IgD-negative memory B cell (primary cell): Measurements from ENCODE around the gene HCN2. TPM values are rescaled to one million over a fixed set of nuclear protein-coding genes. Genes with fewer than 3 reads are reported as not detected.
"Not testable (repeated sequence)": the region's sequence is repeated elsewhere in the genome, so short reads cannot be mapped to it uniquely, and the experiment has no call there.

ENCODE experiments used
- H3K27ac Mint-ChIP-seq, 3 donors: one replicate each; pipeline ENCODE4 v1.8.0; 2020 to 2022; ENCODE audit warnings: mild to moderate bottlenecking in 3 of 3, mixed read lengths in 3 of 3, moderate library complexity in 1 of 3
- H3K27me3 Mint-ChIP-seq: one replicate; pipeline ENCODE4 v1.8.0; 2021; ENCODE audit warnings: mixed read lengths
- H3K36me3 Mint-ChIP-seq: one replicate; pipeline ENCODE4 v1.8.0; 2020; ENCODE audit warnings: mild to moderate bottlenecking, mixed read lengths
- H3K4me1 Mint-ChIP-seq, 3 donors: one replicate each; pipeline ENCODE4 v1.8.0; 2020 to 2022; ENCODE audit warnings: mixed read lengths in 3 of 3, mild to moderate bottlenecking in 1 of 3
- H3K4me3 Mint-ChIP-seq, 4 donors: one replicate each; pipeline ENCODE4 v1.8.0; 2020 to 2022; ENCODE audit warnings: mild to moderate bottlenecking in 4 of 4, mixed read lengths in 4 of 4, moderate library complexity in 3 of 4
- H3K9me3 Mint-ChIP-seq, 3 donors: one replicate each; pipeline ENCODE4 v1.8.0; 2020 to 2021; ENCODE audit warnings: mixed read lengths in 3 of 3, mild to moderate bottlenecking in 1 of 3
- polyA plus RNA-seq: library from polyadenylated mRNA; unstranded; fragments of 300-500 nt; fragmentation: Illumina TruSeq; gene quantifications from one replicate; pipeline ENCODE4 v1.2.3, GENCODE V29; 2021

The HCN2 gene
- polyA plus RNA-seq, 1 donor from 2014 or later, result not detected

DNA sequence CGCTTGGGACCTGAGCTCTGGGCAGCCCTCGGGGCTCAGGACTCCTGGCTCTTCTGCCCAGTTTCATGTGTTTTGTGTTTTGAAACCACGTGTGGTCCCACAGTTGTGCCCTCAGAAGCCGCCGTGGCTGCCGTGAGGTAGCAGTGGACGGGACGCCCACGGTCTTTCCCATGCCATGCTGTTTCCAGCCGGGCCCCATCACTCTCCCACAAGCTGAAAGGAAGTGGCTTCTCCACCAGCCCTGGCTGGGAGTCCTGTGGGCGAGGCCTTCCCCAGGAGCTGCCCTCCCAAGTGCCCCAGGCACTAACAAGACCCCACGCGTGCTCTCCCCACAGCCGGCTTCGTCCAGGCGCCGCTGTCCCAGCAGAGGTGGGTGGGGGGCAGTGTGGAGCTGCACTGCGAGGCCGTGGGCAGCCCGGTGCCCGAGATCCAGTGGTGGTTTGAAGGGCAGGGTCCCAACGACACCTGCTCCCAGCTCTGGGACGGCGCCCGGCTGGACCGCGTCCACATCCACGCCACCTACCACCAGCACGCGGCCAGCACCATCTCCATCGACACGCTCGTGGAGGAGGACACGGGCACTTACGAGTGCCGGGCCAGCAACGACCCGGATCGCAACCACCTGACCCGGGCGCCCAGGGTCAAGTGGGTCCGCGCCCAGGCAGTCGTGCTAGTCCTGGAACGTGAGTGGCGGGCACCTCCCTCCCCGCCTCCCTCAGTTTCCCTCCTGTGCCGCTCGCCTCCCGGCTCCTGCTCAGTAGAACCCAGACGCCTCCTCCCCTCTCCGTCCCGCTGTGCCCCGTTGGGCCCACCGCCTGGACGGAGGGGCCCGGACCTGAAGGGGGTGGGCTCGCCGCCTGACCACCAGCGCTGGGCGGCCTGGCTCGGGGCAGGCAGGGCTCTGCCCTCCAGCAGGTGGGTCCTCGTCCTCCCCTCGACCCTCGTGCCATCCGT is 12.0 kb upstream of the HCN2 start:
- H3K36me3 Mint-ChIP-seq, result peaks cover 1% of the 10 kb centered on the region
- no peaks in the 10 kb centered on the region for H3K9me3 Mint-ChIP-seq
- H3K4me3 Mint-ChIP-seq, result no peak overlapping the region
- peaks cover 1% of the 10 kb centered on the region for H3K27me3 Mint-ChIP-seq
- H3K27ac Mint-ChIP-seq, result no peak overlapping the region
- peaks cover 11 to 12% (median 12%) of the 10 kb centered on the region in 3 donors for H3K4me1 Mint-ChIP-seq

DNA sequence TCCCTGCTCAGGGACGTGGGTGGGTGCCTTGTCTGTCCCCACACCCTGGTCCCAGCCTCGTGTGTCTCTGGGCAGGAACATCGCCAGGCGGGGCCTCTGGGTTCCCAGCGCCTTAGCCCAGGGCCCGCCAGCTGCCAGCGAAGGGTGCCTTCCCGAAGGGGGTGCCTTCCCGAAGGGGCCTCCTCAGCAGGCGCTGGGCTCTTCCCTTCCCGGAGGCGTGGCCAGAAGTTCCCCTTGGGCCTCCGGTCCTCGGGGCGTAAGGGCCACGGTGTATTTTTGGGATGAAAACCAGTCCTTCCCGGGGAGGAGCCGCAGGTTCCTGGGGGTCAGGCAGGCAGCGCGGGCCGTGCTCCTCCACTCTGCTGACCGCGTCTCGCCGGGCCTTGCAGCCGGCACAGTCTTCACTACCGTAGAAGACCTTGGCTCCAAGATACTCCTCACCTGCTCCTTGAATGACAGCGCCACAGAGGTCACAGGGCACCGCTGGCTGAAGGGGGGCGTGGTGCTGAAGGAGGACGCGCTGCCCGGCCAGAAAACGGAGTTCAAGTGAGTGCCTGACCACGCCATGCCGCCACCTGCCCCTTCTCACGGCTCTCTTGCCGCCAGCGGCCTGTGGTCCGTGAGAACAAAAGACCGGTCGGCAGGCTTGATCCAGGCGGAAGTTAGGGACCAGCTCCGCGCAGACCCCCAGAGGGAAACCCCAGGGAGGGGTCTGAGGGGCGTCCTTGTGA is 10.4 kb upstream of the HCN2 start:
- Mint-ChIP-seq H3K9me3 (no peaks in the 10 kb centered on the region), H3K4me1 (peaks cover 7 to 9% (median 8%) of the 10 kb centered on the region in 3 donors), H3K36me3 (peaks cover 6% of the 10 kb centered on the region), H3K27ac (no peak overlapping the region), H3K27me3 (peaks cover 1% of the 10 kb centered on the region), H3K4me3 (no peak overlapping the region)

- Mint-ChIP-seq H3K4me3 (no peak overlapping the region), H3K27me3 (peaks cover 1% of the 10 kb centered on the region), H3K9me3 (no peaks in the 10 kb centered on the region), H3K36me3 (peaks cover 6% of the 10 kb centered on the region), H3K27ac (no peak overlapping the region), H3K4me1 (peaks cover 4 to 6% (median 5%) of the 10 kb centered on the region in 3 donors)
These were observed 9.9 kb upstream of the HCN2 start for GRCh38 chr19:579842-580155.

GRCh38 chr19:580274-580835 is 9.3 kb upstream of the HCN2 start:
- Mint-ChIP-seq H3K4me3 (no peak overlapping the region), H3K4me1 (peaks cover 0 to 2% (median 1%) of the 10 kb centered on the region in 3 donors), H3K36me3 (peaks cover 6% of the 10 kb centered on the region), H3K27ac (no peak overlapping the region), H3K9me3 (no peaks in the 10 kb centered on the region), H3K27me3 (peaks cover 1% of the 10 kb centered on the region)

DNA sequence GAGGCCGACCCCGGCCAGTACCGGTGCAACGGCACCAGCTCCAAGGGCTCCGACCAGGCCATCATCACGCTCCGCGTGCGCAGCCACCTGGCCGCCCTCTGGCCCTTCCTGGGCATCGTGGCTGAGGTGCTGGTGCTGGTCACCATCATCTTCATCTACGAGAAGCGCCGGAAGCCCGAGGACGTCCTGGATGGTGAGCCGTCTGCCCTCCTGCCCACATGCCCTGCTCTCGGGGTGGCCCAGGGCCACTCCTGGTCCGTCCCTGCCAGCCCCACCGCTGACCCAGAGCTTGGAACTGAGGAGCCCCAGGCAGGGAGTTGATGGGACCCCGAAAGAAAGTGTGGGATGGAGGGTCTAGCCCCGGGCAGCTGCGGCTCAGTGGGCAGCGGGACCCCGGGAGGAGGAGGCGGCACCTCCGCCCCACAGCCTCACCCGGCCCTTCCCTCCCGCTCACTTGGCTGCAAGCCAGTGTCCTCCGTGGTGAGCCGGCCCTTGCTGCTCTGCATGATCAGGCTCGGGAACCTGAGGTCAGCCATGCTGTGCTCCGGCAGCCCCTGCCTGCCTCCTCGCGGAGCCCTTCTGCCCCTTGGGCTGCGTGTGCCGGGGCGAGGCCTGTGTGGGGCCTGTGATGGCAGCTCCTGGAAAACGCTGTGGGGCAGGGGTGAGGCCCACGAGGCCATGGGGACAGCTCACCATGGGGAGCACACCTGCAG is 8.1 kb upstream of the HCN2 start:
- H3K27ac Mint-ChIP-seq, result no peak overlapping the region
- no peak overlapping the region for H3K4me3 Mint-ChIP-seq
- peaks cover 0 to 2% (median 0%) of the 10 kb centered on the region in 3 donors for H3K4me1 Mint-ChIP-seq
- peaks cover 4% of the 10 kb centered on the region for H3K27me3 Mint-ChIP-seq
- H3K36me3 Mint-ChIP-seq, result peaks cover 6% of the 10 kb centered on the region
- no peaks in the 10 kb centered on the region for H3K9me3 Mint-ChIP-seq

- no peaks in the 10 kb centered on the region for H3K9me3 Mint-ChIP-seq
- H3K36me3 Mint-ChIP-seq, result peaks cover 6% of the 10 kb centered on the region
- H3K4me1 Mint-ChIP-seq, result no peaks in the 10 kb centered on the region
- H3K27me3 Mint-ChIP-seq, result peaks cover 8% of the 10 kb centered on the region
- no peak overlapping the region for H3K4me3 Mint-ChIP-seq
- no peak overlapping the region for H3K27ac Mint-ChIP-seq
These were observed 7.0 kb upstream of the HCN2 start for GRCh38 chr19:582497-583197.

GRCh38 chr19:583198-583967 is 6.3 kb upstream of the HCN2 start:
- H3K4me1 Mint-ChIP-seq, result peaks cover 0 to 1% (median 0%) of the 10 kb centered on the region in 3 donors
- peak overlapping the region in 1 of 3 donors; percentile 62 for H3K27ac Mint-ChIP-seq
- no peaks in the 10 kb centered on the region for H3K9me3 Mint-ChIP-seq
- H3K36me3 Mint-ChIP-seq, result peaks cover 6% of the 10 kb centered on the region
- H3K27me3 Mint-ChIP-seq, result peaks cover 10% of the 10 kb centered on the region
- no peak overlapping the region for H3K4me3 Mint-ChIP-seq

DNA sequence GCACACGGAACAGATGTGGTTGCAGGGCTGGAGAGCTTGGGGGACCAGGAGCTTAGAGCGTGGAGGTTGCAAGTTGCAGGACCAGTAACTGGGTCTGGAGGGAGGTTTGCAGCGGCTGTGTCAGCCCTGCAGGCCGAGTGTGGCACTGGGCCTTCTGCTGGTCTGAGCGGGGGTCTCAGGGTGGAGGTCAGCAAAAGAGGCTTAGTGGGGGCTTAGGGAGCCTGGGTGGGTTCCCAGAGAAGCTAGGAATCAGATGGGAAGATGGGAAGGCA is 5.8 kb upstream of the HCN2 start:
- no peak overlapping the region for H3K4me3 Mint-ChIP-seq
- no peaks in the 10 kb centered on the region for H3K9me3 Mint-ChIP-seq
- peaks cover 14% of the 10 kb centered on the region for H3K27me3 Mint-ChIP-seq
- peaks cover 6% of the 10 kb centered on the region for H3K36me3 Mint-ChIP-seq
- peak overlapping the region in 1 of 3 donors; percentile 62 for H3K27ac Mint-ChIP-seq
- peaks cover 0 to 3% (median 1%) of the 10 kb centered on the region in 3 donors for H3K4me1 Mint-ChIP-seq

GRCh38 chr19:584240-585001 is 5.3 kb upstream of the HCN2 start:
- H3K36me3 Mint-ChIP-seq, result peaks cover 5% of the 10 kb centered on the region
- H3K4me3 Mint-ChIP-seq, result no peak overlapping the region
- no peaks in the 10 kb centered on the region for H3K9me3 Mint-ChIP-seq
- H3K27ac Mint-ChIP-seq, result peak overlapping the region in 1 of 3 donors; percentile 62
- H3K27me3 Mint-ChIP-seq, result peaks cover 16% of the 10 kb centered on the region
- peaks cover 0 to 3% (median 1%) of the 10 kb centered on the region in 3 donors for H3K4me1 Mint-ChIP-seq

DNA sequence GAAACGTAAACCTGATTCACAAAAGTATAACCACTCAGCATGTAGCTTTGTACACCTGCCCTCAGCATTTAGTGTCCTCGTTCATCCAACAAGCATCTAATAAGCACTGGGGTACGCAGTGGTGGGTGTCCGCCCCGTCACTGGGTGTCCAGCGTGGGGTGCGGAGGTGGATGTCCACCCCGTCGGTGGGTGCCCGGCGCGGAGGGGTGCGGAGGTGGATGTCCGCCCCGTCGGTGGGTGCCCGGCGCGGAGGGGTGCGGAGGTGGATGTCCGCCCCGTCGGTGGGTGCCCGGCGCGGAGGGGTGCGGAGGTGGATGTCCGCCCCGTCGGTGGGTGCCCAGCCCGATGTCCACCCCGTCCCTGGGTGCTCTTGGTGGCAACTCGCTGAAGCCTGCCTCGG is 4.5 kb upstream of the HCN2 start:
- H3K4me3 Mint-ChIP-seq, H3K27ac Mint-ChIP-seq, H3K9me3 Mint-ChIP-seq, H3K4me1 Mint-ChIP-seq, H3K36me3 Mint-ChIP-seq: not testable (repeated sequence)
- peaks cover 16% of the 10 kb centered on the region for H3K27me3 Mint-ChIP-seq

- Mint-ChIP-seq H3K27me3 (peaks cover 16% of the 10 kb centered on the region), H3K4me3 (peak overlapping the region in 1 of 4 donors; percentile 9), H3K36me3 (peaks cover 5% of the 10 kb centered on the region), H3K4me1 (peaks cover 0 to 3% (median 1%) of the 10 kb centered on the region in 3 donors), H3K9me3 (no peaks in the 10 kb centered on the region), H3K27ac (no peak overlapping the region)
These were observed 4.0 kb upstream of the HCN2 start for GRCh38 chr19:585551-586110.

GRCh38 chr19:588093-588740 is 1.5 kb upstream of the HCN2 start:
- Mint-ChIP-seq H3K27ac (peak overlapping the region in 1 of 3 donors; percentile 28), H3K36me3 (peaks cover 1% of the 10 kb centered on the region), H3K4me1 (peaks cover 0 to 3% (median 1%) of the 10 kb centered on the region in 3 donors), H3K9me3 (no peaks in the 10 kb centered on the region), H3K27me3 (peaks cover 24% of the 10 kb centered on the region), H3K4me3 (peak overlapping the region in 1 of 4 donors; percentile 83)
